OCI-LY3 (cell line): ENCODE measurements around the gene BATF.

Source experiments
- CTCF ChIP-seq: fragments of 200-600, 300-600 bp; sonication (generic); IDR thresholded peaks from 2 replicates; pipeline ENCODE4 v1.5.1; 2014; ENCODE audit warnings: antibody characterized with exemption, low read length, low read depth
- EZH2phosphoT487 ChIP-seq: fragments of 200-600 bp; shearing (Covaris generic); IDR thresholded peaks from 2 replicates; pipeline ENCODE4 v1.6.1; 2018; ENCODE audit warnings: antibody characterized with exemption, mixed run types, low read depth

- no peak for TF ChIP-seq CTCF
- no peak for TF ChIP-seq EZH2phosphoT487
These were observed 36.2 kb downstream of the BATF start for GRCh38 chr14:75558440-75558839.
